MCF 10A (cell line): ENCODE data around the gene AUH. TPM values are rescaled to one million over a fixed set of nuclear protein-coding genes. Genes with fewer than 3 reads are reported as not detected.

Source experiments
- BruUV-seq: library from RNA; stranded (reverse); fragments of 400-500 nt; replicated peaks from 2 replicates; lab custom pipeline; 2021; lab: Mats Ljungman, UMichigan
- CTCF ChIA-PET: fragments of 300-600 bp; sonication (Branson Sonifier 250); formaldehyde crosslinking; extraction: SDS; loops from one replicate; lab custom pipeline; 2021; ENCODE audit warnings: antibody characterized with exemption, inconsistent platforms; lab: Yijun Ruan, JAX
- POLR2A ChIA-PET: fragments of 300-600, 350-650 bp; sonication (Branson Sonifier 250); formaldehyde crosslinking; extraction: SDS; loops from one replicate; lab custom pipeline; 2020; ENCODE audit warnings: antibody characterized with exemption, inconsistent platforms; lab: Yijun Ruan, JAX
- DNase-seq: peaks from one replicate; pipeline ENCODE4 v3.0.0-alpha.2; 2018; ENCODE audit not compliant: unreplicated experiment
- H3K27ac Mint-ChIP-seq: one replicate; pipeline ENCODE4 v1.8.0; 2022; ENCODE audit warnings: mild to moderate bottlenecking, low read depth, mixed read lengths; ENCODE audit not compliant: unreplicated experiment
- H3K27me3 Mint-ChIP-seq: one replicate; pipeline ENCODE4 v1.8.0; 2022; ENCODE audit warnings: mixed read lengths; ENCODE audit not compliant: insufficient read depth, unreplicated experiment
- H3K36me3 Mint-ChIP-seq: one replicate; pipeline ENCODE4 v1.8.0; 2022; ENCODE audit warnings: mild to moderate bottlenecking, moderate library complexity, mixed read lengths; ENCODE audit not compliant: insufficient read depth, unreplicated experiment
- H3K4me1 Mint-ChIP-seq: one replicate; pipeline ENCODE4 v1.8.0; 2022; ENCODE audit warnings: mixed read lengths; ENCODE audit not compliant: insufficient read depth, unreplicated experiment
- H3K4me3 Mint-ChIP-seq: one replicate; pipeline ENCODE4 v1.8.0; 2022; ENCODE audit warnings: mild to moderate bottlenecking, moderate library complexity, mixed read lengths; ENCODE audit not compliant: unreplicated experiment
- H3K9me3 Mint-ChIP-seq: one replicate; pipeline ENCODE4 v1.8.0; 2022; ENCODE audit warnings: mixed read lengths; ENCODE audit not compliant: unreplicated experiment
- CTCF ChIP-seq: fragments of 200-600 bp; IDR thresholded peaks from one replicate; pipeline ENCODE4 v1.8.0; 2022; ENCODE audit warnings: antibody characterized with exemption, mild to moderate bottlenecking; ENCODE audit not compliant: unreplicated experiment
- intact Hi-C: fragments of 100-400 bp; cut with micrococcal nuclease; formaldehyde crosslinking; loops from 2 replicates; pipeline ENCODE4 v1.14.1; 2022
- total RNA-seq: library from RNA; stranded (reverse); gene quantifications from 2 replicates; pipeline ENCODE4 v1.2.3, GENCODE V29; 2022

The AUH gene
- total RNA-seq, 1 experiment from 2014 or later, result 20.9 TPM

DNA sequence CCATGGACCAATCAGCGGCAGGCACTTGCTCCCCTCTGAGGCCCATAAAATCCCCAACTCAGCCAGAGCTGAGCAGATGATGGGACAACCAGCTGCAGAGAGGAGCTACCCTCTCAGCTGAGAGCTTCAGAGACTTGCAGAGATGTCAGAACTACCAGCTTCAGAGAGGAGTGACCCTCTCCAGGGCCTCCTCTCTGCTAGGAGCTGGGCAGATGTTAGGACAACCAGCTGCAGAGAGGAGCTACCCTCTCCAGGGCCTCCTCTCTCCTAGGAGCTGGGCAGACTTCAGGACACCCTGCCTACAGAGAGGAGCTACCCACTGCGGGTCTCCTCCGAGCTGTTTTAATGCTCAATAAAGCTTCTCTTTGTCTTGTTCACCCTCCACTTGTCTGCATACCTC, 3.0 kb upstream of the AUH start:
- no peak overlapping the region for H3K4me3 Mint-ChIP-seq
- intact Hi-C loops, result no loop called here
- no peaks in the 10 kb centered on the region for H3K27me3 Mint-ChIP-seq
- POLR2A ChIA-PET, result interaction anchor here (0.6 to 8.3 kb wide), 2 partner anchors 56 to 677 kb away, joined by 3 to 124 read pairs; partner anchors contain the start of gene NFIL3
- CTCF ChIA-PET, result interaction anchor here (1.2 kb wide), 1 partner anchor 450 kb away, joined by 4 read pairs; no protein-coding TSS in a partner anchor
- no TSS peak for BruUV-seq
- peaks cover 6% of the 10 kb centered on the region for H3K36me3 Mint-ChIP-seq
- DNase-seq, result no peak
- H3K4me1 Mint-ChIP-seq, result peaks cover 11% of the 10 kb centered on the region
- H3K27ac Mint-ChIP-seq, result no peak overlapping the region
- H3K9me3 Mint-ChIP-seq, result no peaks in the 10 kb centered on the region
- TF ChIP-seq CTCF, result no peak

DNA sequence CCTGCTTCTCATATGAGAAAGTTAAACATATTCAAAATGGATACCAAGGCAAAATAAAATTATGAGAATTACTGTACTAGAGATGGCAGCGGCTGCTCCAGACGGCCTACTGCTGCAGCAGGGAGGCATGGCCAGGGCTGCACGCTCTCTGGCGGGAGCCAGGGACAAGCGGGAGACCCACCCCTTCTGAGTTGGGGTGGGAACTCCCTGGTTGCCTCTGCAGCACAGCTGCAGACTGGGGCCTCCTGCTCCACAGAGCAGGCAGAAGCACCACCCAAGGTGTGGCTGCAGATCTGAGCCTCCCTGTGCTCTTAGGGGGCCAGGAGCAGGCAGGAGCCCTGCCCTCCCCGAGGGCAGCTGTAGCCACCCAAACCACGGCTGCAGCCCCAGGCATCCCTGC, 2.3 kb upstream of the AUH start:
- no peak for TF ChIP-seq CTCF
- no peaks in the 10 kb centered on the region for H3K9me3 Mint-ChIP-seq
- BruUV-seq, result no TSS peak
- H3K27ac Mint-ChIP-seq, result no peak overlapping the region
- CTCF ChIA-PET, result interaction anchor here (1.2 kb wide), 1 partner anchor 449 kb away, joined by 4 read pairs; no protein-coding TSS in a partner anchor
- H3K4me1 Mint-ChIP-seq, result peaks cover 18% of the 10 kb centered on the region
- H3K27me3 Mint-ChIP-seq, result no peaks in the 10 kb centered on the region
- H3K36me3 Mint-ChIP-seq, result peaks cover 13% of the 10 kb centered on the region
- DNase-seq, result no peak
- no peak overlapping the region for H3K4me3 Mint-ChIP-seq
- POLR2A ChIA-PET, result interaction anchor here (0.6 to 8.3 kb wide), 2 partner anchors 57 to 676 kb away, joined by 3 to 124 read pairs; partner anchors contain the start of gene NFIL3
- intact Hi-C loops, result no loop called here

DNA sequence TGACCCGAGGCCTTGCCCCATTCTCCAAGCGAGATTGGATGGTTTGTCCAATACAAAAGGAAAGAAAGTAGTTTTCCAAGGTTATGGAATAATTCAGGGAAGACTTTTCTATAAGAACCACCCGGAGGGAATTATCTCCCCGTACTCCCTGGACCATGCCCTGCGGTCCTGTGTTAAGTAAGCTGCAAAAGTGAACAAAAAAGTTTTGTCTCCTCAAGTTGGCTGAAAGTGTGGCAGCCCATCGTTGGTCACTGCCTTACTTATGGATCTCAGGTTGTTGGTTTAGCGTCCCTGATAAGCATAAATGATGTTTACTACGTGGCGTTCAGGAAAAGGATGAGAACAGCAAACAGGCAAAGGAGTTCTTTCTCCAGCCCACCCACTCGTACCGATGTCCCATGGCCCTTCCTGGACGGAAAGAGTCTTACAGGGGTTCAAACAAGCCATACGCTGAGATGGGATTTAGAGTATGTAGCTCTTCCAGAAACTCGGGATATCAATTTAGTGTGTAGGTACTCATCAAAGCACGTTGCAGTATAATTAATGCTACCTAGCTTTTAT, 413 bp upstream of the AUH start:
- ChIA-PET POLR2A (interaction anchor here (0.8 to 8.3 kb wide), 14 partner anchors 19 to 375 kb away, joined by 3 to 124 read pairs (median 4); partner anchors contain the start of gene NFIL3), CTCF (interaction anchor here (0.5 to 1.2 kb wide), 5 partner anchors 62 to 452 kb away, joined by 3 to 4 read pairs (median 4); no protein-coding TSS in a partner anchor)
- peak overlapping the region; percentile 93 for H3K4me3 Mint-ChIP-seq
- H3K27ac Mint-ChIP-seq, result peak overlapping the region; percentile 98
- no peaks in the 10 kb centered on the region for H3K27me3 Mint-ChIP-seq
- H3K4me1 Mint-ChIP-seq, result peaks cover 34% of the 10 kb centered on the region
- no peaks in the 10 kb centered on the region for H3K9me3 Mint-ChIP-seq
- TSS peak; percentile 36 for BruUV-seq
- no peak for DNase-seq
- intact Hi-C loops, result no loop called here
- TF ChIP-seq CTCF, result no peak
- peaks cover 21% of the 10 kb centered on the region for H3K36me3 Mint-ChIP-seq

DNA sequence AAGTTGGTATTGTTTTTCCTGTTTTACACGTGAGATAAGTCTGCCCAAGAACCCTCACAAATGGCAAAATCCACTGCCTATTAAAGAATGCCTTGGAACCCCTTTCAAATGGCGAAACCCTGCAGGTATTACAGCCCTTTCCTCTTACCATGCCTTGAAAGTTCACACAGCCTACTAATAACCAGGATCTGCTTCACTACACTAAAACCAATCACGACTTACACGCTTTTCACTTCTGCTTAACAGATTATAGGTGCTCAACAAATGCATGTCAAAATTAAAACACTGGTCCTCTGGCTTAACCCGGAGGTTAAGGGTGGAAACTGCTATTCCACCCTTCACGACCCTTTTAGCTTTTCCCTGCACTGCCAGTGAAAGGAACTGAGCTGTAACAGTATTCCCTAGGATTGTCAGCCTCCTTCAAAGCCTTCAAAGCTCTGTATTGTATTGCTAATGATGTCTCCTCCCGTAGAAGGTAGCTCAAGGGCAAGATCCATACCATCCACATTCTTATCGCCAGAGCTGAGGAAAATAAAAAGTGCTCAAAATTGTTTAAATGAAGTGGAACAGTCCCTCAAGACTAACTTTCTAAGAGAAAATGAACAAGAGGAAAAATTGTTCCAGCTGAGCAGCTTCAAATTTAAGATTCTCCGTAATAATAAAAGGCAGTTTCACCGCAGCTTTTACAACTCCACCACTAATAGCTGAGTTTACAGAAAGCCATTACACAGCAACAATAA, 997 bp downstream of the AUH start:
- no peak for TF ChIP-seq CTCF
- intact Hi-C loops, result loop anchor here (1.0 to 2.0 kb wide), 4 partner anchors 34 to 271 kb away; partner anchors contain the start of gene NFIL3
- CTCF ChIA-PET, result interaction anchor here (0.6 to 5.3 kb wide), 11 partner anchors 8 to 451 kb away, joined by 3 to 20 read pairs (median 4); no protein-coding TSS in a partner anchor
- Mint-ChIP-seq H3K4me1 (peaks cover 42% of the 10 kb centered on the region), H3K9me3 (no peaks in the 10 kb centered on the region), H3K27ac (peak overlapping the region; percentile 98), H3K27me3 (no peaks in the 10 kb centered on the region), H3K36me3 (peaks cover 35% of the 10 kb centered on the region), H3K4me3 (peak overlapping the region; percentile 93)
- BruUV-seq, result no TSS peak
- POLR2A ChIA-PET, result interaction anchor here (0.6 to 8.3 kb wide), 31 partner anchors 13 to 446 kb away, joined by 3 to 124 read pairs (median 4); partner anchors contain the start of gene NFIL3
- DNase-seq, result no peak
